GOT3 (cell line): ENCODE results near the gene KCNK13.
"Not testable (repeated sequence)": the region's sequence is repeated elsewhere in the genome, so short reads cannot be mapped to it uniquely, and the experiment has no call there.

Experiments
- DNase-seq: peaks from one replicate; lab custom pipeline; 2025; ENCODE audit warnings: mixed read lengths; lab: John Stamatoyannopoulos, UW

The KCNK13 gene

DNA sequence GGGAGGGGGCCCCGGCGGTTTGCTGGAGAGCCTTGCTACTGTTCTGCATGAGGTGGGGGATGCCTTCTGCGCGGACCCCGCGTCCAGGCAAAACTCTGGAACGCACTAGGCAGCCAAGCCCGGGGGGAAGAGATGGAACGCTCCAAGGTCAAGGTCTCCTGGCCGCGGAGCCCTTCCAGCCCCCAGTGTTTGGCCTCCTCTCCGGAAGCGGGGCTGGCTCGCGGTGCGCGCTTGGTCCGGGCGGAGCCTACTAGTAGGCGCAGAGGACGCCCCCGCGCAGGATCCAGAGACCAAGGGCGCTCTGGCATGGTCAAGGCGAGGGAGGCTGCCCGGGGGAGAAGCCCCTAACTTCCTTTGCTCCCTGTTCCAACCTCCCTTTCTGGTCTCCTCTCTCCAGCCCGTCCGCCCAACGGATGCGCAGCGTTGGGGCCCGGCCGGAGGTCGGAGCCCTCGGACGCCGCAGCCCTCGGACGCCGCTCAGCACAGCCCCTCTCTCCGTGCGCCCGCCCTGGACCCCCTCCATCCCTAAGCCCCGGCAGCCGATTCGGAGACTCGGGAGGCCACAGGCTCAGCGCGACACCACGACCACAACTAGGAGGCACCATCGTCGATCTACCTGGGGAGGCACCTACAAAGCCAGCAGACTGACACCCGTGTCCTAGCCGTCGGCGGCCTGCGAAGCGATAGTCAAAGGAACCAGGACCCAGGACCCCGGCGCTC lies 669 bp upstream of the KCNK13 start:
- DNase-seq, result no peak

- DNase-seq, result no peak
Measured at GRCh38 chr14:90062127-90062794, 467 bp downstream of the KCNK13 start.

GRCh38 chr14:90062822-90063539 lies 1.2 kb downstream of the KCNK13 start:
- no peak for DNase-seq

- no peak for DNase-seq
Measured at GRCh38 chr14:90072350-90072749, 10.6 kb downstream of the KCNK13 start.

DNA sequence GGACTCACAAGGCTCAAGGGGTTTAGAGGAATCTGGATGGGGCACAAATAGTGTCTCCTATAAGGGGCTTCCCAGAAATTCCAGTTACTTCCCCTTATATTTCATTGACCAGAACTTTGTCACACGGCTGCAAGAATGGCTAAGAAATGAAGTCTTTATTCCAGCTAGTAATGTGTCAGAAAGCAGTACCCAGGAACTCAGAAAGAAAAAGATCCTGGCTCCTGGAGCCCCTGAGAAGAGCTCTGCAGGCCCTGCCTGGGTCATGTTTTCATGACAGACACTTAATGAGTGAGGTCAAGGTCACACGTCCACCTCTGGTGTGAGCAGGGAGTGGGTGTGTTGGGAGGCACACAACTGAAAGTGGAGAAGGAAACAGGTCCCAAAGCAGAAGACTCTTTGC lies 17.8 kb downstream of the KCNK13 start:
- no peak for DNase-seq

GRCh38 chr14:90087433-90087832 lies 25.6 kb downstream of the KCNK13 start:
- no peak for DNase-seq

DNA sequence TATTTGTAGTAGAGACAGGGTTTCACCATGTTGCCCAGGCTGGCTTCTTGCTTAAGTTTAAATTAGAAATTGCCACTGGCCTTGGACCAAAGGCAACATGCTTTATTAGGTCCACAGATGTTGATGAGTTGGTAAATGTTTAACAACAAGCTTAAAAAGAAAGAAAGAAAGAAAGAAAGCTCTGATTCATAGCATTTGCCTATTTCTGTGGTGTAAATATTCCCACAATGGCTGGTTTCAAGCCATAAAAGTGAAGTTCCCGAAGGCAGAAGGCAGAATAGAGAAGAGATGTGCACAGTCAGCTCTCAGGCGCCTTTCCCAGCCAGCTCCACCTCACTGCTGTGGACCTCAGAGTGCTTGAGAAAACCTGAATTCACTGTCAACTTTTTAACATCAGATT lies 26.4 kb downstream of the KCNK13 start:
- no peak for DNase-seq

- DNase-seq, result not testable (repeated sequence)
Measured at GRCh38 chr14:90089486-90089885, 27.7 kb downstream of the KCNK13 start.

GRCh38 chr14:90091393-90091792 lies 29.6 kb downstream of the KCNK13 start:
- no peak for DNase-seq

- no peak for DNase-seq
Measured at GRCh38 chr14:90093942-90094595, 32.3 kb downstream of the KCNK13 start.

DNA sequence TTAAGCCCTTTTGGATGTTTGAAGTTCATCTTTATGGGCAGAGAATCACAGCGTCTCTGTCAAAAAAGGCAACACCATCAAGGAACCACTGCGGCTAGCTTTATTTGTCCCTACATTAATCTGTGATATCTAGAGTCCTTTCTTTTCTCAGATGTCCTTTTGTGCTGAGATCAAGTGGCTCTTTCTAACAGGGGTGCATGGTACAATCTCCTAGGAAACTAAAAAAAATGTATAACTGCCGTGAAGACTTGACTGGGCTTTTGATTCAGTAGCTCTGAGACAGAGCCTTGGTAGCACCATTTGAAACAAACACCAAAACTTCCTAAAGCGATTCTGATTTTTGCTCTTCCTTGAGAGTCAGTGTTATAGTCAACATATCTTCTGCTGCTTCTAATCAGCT lies 33.3 kb downstream of the KCNK13 start:
- DNase-seq, result no peak

DNA sequence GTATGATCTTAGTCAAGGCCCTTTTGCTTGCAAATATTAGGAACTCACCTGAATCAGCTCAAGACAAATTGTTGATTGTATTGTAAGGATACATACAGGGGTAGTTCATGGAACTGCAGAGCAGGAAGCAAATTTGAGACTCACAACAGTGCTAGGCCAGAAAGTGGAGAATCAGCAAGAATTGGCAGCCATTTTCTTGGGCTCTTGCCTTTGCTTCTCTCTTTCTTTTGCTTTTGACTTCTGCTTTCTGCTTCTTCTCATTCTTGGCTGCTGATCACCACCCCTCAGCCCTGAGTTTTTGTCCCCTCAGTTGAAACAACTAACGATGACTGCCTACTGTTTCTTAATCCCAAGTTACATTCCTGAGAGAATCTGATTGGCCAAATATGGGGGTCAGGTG lies 34.8 kb downstream of the KCNK13 start:
- no peak for DNase-seq

DNA sequence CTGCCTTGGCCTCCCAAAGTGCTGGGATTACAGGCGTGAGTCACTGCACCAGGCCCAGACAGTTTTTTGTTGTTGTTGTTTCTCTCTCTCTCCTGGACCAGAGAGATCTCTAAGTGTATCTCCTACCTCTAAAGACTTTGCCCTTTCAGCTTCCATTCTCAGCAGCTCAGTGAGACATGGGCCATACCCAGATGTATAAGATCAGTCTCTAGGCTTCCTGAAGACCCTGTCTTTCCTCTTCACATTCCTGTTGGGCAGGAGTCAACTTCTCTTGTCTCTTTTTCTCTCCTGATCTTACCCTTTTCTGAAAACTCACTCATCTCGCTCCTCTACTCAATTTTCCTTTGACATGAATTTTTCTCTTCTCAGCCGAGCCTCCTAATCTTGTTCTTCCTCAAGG lies 42.0 kb downstream of the KCNK13 start:
- DNase-seq, result no peak

GRCh38 chr14:90105756-90106155 lies 44.0 kb downstream of the KCNK13 start:
- no peak for DNase-seq

DNA sequence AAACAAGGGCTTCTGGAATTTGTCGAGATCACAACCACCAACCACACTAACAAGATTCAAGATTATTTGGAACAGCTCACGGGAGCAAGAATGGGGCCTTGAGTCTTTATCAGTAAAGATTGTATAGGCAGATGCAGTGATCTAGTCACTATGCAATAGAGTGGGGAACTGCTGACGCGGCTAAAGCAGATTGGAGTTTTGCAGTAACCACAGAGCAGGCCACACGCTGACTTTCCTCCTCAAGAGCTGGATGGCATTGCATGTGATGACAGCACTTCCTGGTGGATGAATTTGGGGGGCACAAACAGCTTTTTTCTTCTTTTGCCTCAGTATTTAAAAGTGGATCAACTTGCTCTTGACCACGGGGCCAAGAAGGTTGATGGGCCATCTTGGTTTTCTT lies 46.0 kb downstream of the KCNK13 start:
- DNase-seq, result no peak

DNA sequence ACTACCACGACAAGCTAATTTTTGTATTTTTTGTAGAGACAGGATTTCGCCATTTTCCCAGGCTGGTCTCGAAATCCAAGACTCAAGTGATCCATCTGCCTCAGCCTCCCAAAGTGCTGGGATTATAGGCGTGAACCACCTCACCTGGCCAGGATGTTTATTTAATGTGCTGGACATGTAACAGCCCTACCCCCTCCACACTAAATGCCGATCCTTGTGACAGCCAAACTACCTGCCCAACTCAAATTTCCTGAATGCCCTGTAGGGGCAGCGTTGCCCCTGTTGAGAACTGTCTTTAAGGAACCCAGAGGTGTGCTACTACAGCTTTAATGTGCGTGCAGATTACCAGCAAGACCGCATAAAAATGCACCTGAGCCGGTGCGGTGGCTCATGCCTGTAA lies 48.1 kb downstream of the KCNK13 start:
- no peak for DNase-seq

DNA sequence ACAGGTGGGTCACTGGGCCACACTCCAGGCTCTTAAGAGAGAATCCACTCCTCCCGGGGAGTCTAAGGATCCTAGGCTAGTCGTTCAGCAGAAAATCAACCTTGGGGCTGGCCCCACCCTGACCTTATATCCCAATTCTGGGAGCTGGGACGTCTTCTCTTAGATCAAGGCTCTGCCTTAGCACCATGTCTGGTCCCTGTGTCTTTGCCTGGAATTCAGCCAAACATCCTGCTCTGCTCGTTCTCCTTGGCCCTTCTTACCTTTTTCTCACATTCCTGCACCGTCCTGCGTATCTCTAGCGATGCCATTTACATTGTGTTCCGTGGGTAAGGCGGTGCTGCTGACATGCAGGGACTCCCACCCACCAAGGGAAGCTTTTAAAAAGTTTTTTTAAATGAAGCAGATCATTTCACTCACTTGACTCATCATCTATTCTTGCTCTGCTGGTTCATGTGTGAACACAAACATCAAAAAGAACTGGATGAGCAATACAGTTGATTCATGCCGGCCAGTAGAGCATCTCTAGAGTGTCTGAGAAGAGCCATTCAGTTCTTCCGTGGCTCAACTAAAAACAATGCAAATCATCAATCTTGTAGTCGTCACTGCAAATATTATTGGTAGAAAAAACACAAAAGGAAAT lies 50.2 kb downstream of the KCNK13 start:
- no peak for DNase-seq

GRCh38 chr14:90114554-90114953 lies 52.8 kb downstream of the KCNK13 start:
- no peak for DNase-seq

DNA sequence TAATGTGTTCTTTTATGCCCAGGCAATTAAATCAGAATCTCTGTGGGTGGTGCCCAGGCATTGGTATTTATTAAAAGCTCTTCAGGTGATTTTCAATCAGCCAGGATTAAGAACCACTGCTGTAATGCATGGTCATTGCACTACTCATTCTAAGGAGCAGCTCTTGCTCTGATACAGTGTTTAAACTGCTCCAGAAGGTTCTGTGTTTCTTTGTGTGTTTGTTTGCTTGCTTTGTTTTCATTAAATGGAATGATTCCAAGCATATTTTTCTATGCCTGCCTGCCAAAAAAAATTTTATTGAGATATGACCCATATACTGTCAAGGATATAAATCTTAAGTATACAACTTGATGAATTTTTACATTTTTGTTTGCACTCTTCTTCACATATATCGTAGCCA lies 54.0 kb downstream of the KCNK13 start:
- no peak for DNase-seq

DNA sequence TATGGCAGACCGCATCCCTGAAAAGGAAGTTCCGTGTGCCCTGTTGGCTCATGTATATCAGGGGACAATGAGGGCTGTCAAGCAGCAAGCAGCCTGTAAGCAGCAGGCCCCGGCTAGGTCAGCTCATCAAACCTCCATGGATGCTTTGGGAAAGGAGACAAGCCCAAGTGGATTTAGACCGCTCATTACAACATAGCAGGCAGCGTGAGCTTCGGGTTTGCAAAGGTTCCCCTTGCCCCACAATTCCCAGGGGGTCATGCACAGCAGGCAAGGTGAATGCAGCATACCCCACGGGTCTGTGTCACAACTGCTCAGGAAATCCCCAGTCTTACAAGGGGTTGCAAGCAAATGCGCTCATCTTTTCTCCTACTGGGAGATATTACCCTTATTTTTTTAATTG lies 54.6 kb downstream of the KCNK13 start:
- DNase-seq, result no peak

GRCh38 chr14:90118027-90118426 lies 56.2 kb downstream of the KCNK13 start:
- DNase-seq, result no peak

- DNase-seq, result no peak
Measured at GRCh38 chr14:90126260-90126659, 64.5 kb downstream of the KCNK13 start.
